Sigmoid colon (tissue), 4 donors: ENCODE measurements around the gene PTPRH.
"Not testable (repeated sequence)": the region's sequence is repeated elsewhere in the genome, so short reads cannot be mapped to it uniquely, and the experiment has no call there.

Source experiments
- CTCF ChIP-seq, 4 experiments: fragments of 450-650 bp in 3 of 4; fragments of 200-600 bp in 1 of 4; IDR thresholded peaks; one replicate each; pipeline ENCODE4 v1.5.1; 2016 to 2019; ENCODE audit warnings: antibody characterized with exemption in 4 of 4, mild to moderate bottlenecking in 3 of 4, moderate library complexity in 2 of 4
- EP300 ChIP-seq, 4 donors: sonication (generic); formaldehyde crosslinking; IDR thresholded peaks; one replicate each; pipeline ENCODE4 v1.6.1; 2017; ENCODE audit warnings: antibody characterized with exemption in 4 of 4
- POLR2A ChIP-seq, 2 donors: fragments of 450-650 bp; IDR thresholded peaks; one replicate each; pipeline ENCODE4 v1.6.1; 2016; ENCODE audit warnings: antibody characterized with exemption in 2 of 2, mild to moderate bottlenecking in 2 of 2, moderate library complexity in 2 of 2
- POLR2AphosphoS5 ChIP-seq, 4 donors: sonication (generic); formaldehyde crosslinking; IDR thresholded peaks; one replicate each; pipeline ENCODE4 v1.6.1; 2017; ENCODE audit warnings: antibody characterized with exemption in 4 of 4

DNA sequence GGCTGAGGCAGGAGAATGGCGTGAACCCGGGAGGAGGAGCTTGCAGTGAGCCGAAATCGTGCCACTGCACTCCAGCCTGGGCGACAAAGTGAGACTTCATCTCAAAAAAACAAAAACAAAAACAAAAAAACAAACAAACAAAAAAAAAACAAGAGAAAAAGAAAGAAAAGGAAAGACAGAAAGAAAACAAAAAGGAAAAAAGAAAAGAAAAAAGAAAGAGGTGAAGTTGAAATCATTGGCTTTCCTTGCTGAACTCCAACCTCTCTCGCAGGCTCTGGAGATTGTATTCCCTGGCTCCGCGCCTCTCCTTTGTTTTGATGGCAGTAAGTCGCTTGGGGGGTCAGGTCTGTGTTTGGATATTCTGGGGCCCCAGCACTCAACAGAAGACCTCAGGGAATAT, 37.0 kb downstream of the PTPRH start:
- TF ChIP-seq POLR2A, CTCF, POLR2AphosphoS5, EP300 (IDR thresholded peaks at IDR 0.05): not testable (repeated sequence)
